Activated CD8-positive, alpha-beta memory T cell treated with anti-CD3 and anti-CD28 coated beads, Interleukin-2, amount 50 U/mL, for 48 hours (primary cell): ENCODE measurements around the gene C6orf15.

Experiments
- DNase-seq: peaks from one replicate; pipeline ENCODE4 v3.0.0-alpha.2; 2020

The C6orf15 gene

DNA sequence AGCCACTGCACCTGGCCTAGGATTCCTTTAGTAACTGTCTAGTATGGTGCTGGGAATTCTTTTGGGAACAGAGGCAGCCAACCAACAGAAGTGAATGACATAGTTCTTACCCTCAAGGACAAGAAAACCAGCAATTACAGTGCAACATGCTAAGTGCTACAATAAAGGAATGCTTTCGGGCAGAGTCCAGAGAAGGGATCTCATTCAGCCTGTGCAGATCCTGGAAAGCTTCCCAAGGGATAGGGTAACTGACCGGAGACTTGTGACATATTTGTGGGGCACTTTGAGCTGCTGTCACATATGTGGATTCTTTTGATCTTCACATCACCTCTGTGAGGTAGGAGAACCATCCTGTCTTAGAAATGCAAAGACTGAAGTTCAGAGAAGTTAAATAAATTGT lies 46.8 kb downstream of the C6orf15 start:
- DNase-seq, result no peak

DNA sequence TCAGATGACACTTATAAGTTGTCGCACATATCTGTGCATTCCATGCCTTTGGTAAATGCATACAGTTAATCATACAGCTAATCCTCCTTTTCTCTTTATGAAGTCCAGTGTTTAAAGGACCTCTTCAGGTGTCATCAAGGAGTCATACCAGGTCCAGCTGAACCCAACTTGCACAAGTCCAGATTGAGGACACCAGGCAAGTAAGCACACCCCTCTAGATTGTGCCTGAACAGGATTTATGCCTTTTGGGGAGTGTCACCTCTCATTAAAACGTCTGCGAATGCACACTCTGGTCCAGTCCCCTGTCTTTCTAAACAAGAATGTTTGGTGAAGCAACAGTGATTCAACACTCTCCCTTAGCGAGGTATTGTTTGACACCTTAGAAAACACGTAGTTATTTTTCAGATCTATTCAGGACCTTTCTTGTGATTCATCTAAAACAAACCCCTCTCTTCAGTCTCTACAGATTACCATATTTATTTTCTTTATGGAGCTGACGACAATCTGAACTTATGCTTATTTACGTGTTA lies 48.4 kb downstream of the C6orf15 start:
- no peak for DNase-seq
